NCI-H2196 treated with DMSO at 0.1 percent for 48 hours (cell line): ENCODE measurements around the gene SCGN.

Experiments used
- DNase-seq: peaks from one replicate; lab custom pipeline; 2025; ENCODE audit not compliant: unreplicated experiment; lab: John Stamatoyannopoulos, UW

SCGN gene

GRCh38 chr6:25685251-25685650 lies 33.2 kb downstream of the SCGN start:
- no peak for DNase-seq

GRCh38 chr6:25685896-25686295 lies 33.9 kb downstream of the SCGN start:
- DNase-seq: no peak

GRCh38 chr6:25686856-25687255 lies 34.8 kb downstream of the SCGN start:
- no peak for DNase-seq

GRCh38 chr6:25689966-25690365 lies 38.0 kb downstream of the SCGN start:
- no peak for DNase-seq

- DNase-seq: no peak
Measured at GRCh38 chr6:25691894-25692293, 39.9 kb downstream of the SCGN start.

GRCh38 chr6:25692472-25692871 lies 40.5 kb downstream of the SCGN start:
- no peak for DNase-seq

GRCh38 chr6:25694366-25694765 lies 42.4 kb downstream of the SCGN start:
- no peak for DNase-seq

GRCh38 chr6:25695671-25696070 lies 43.7 kb downstream of the SCGN start:
- no peak for DNase-seq

- DNase-seq: no peak
Measured at GRCh38 chr6:25697537-25698340, 45.7 kb downstream of the SCGN start.

GRCh38 chr6:25698631-25699030 lies 46.6 kb downstream of the SCGN start:
- DNase-seq: no peak

- DNase-seq: no peak
Measured at GRCh38 chr6:25699649-25700048, 47.6 kb downstream of the SCGN start.

GRCh38 chr6:25700761-25701160 lies 48.7 kb downstream of the SCGN start:
- no peak for DNase-seq

- DNase-seq: no peak
Measured at GRCh38 chr6:25701807-25702206, 49.8 kb downstream of the SCGN start.

- no peak for DNase-seq
Measured at GRCh38 chr6:25703005-25703404, 51.0 kb downstream of the SCGN start.

GRCh38 chr6:25704001-25704400 lies 52.0 kb downstream of the SCGN start:
- DNase-seq: no peak

GRCh38 chr6:25706314-25707014 lies 54.4 kb downstream of the SCGN start:
- DNase-seq: no peak

GRCh38 chr6:25709761-25710160 lies 57.7 kb downstream of the SCGN start:
- no peak for DNase-seq

GRCh38 chr6:25710287-25710686 lies 58.3 kb downstream of the SCGN start:
- DNase-seq: no peak

- DNase-seq: no peak
Measured at GRCh38 chr6:25713824-25714223, 61.8 kb downstream of the SCGN start.

- DNase-seq: no peak
Measured at GRCh38 chr6:25714765-25715164, 62.8 kb downstream of the SCGN start.

- DNase-seq: no peak
Measured at GRCh38 chr6:25715794-25716193, 63.8 kb downstream of the SCGN start.
